Colonic mucosa (tissue), 4 donors: ENCODE results near the gene BUD23. TPM values are rescaled to one million over a fixed set of nuclear protein-coding genes. Genes with fewer than 3 reads are reported as not detected.
A peak's percentile ranks its signal among the peaks of the same experiment; 100 is the strongest.

Experiments used
- DNase-seq: peaks from one replicate; pipeline ENCODE4 v3.0.0-alpha.2; 2020
- H3K27ac ChIP-seq: fragments of 200-600 bp; one replicate; pipeline ENCODE4 v1.8.0; 2021
- H3K27me3 ChIP-seq: fragments of 200-600 bp; one replicate; pipeline ENCODE4 v1.8.0; 2021
- H3K36me3 ChIP-seq: fragments of 200-600 bp; one replicate; pipeline ENCODE4 v1.8.0; 2021
- H3K4me1 ChIP-seq: fragments of 200-600 bp; one replicate; pipeline ENCODE4 v1.8.0; 2021; ENCODE audit warnings: mild to moderate bottlenecking
- H3K4me3 ChIP-seq: fragments of 200-600 bp; one replicate; pipeline ENCODE4 v1.8.0; 2021
- H3K9ac ChIP-seq, 2 donors: one replicate each; pipeline ENCODE4 v1.7.0; 2013; ENCODE audit warnings: control low read depth in 2 of 2, low read depth in 2 of 2, low read length in 2 of 2
- H3K9me3 ChIP-seq: fragments of 200-600 bp; one replicate; pipeline ENCODE4 v1.8.0; 2021
- CTCF ChIP-seq: fragments of 200-600 bp; IDR thresholded peaks from one replicate; pipeline ENCODE4 v1.8.0; 2022; ENCODE audit warnings: antibody characterized with exemption, mild to moderate bottlenecking
- intact Hi-C: fragments of 100-400 bp; cut with DNase I; formaldehyde crosslinking; loops from one replicate; pipeline ENCODE4 v1.14.1; 2022
- total RNA-seq, 2 donors: library from RNA; stranded (reverse); fragmentation: NEBNext Ultra II Directional in 1 of 2; extraction: Animal tissue kit (Norgen Biotek cat#: 25700) in 1 of 2; gene quantifications; one replicate each; pipeline ENCODE4 v1.2.1, GENCODE V29; 2021
- donor health status: healthy.
- donor health status: DM: no; HTN: no; CAD: no.
- donor health status: DM: no; HTN: no; CAD: no.

Gene BUD23
- total RNA-seq, 2 donors from 2014 or later = 46.4 to 79.5 TPM

GRCh38 chr7:73679709-73680108 is 3.7 kb upstream of the BUD23 start:
- Histone ChIP-seq H3K4me1 (peaks cover 13% of the 10 kb centered on the region), H3K27ac (no peak overlapping the region), H3K36me3 (no peaks in the 10 kb centered on the region), H3K9me3 (no peaks in the 10 kb centered on the region), H3K9ac (no peak overlapping the region), H3K27me3 (no peaks in the 10 kb centered on the region), H3K4me3 (no peak overlapping the region)
- intact Hi-C loops = no loop called here
- DNase-seq = no peak
- TF ChIP-seq CTCF = no peak

GRCh38 chr7:73680501-73680900 is 2.9 kb upstream of the BUD23 start:
- intact Hi-C loops = no loop called here
- DNase-seq = no peak
- H3K4me1 ChIP-seq = peaks cover 13% of the 10 kb centered on the region
- H3K27me3 ChIP-seq = no peaks in the 10 kb centered on the region
- no peak overlapping the region for H3K4me3 ChIP-seq
- H3K27ac ChIP-seq = no peak overlapping the region
- H3K36me3 ChIP-seq = no peaks in the 10 kb centered on the region
- TF ChIP-seq CTCF = no peak
- no peaks in the 10 kb centered on the region for H3K9me3 ChIP-seq
- no peak overlapping the region for H3K9ac ChIP-seq

GRCh38 chr7:73681031-73681430 is 2.4 kb upstream of the BUD23 start:
- Histone ChIP-seq H3K27me3 (no peaks in the 10 kb centered on the region), H3K4me1 (peaks cover 13% of the 10 kb centered on the region), H3K27ac (no peak overlapping the region), H3K36me3 (no peaks in the 10 kb centered on the region), H3K9ac (peak overlapping the region in 1 of 2 donors; percentile 34), H3K9me3 (no peaks in the 10 kb centered on the region), H3K4me3 (no peak overlapping the region)
- DNase-seq = no peak
- TF ChIP-seq CTCF = no peak
- intact Hi-C loops = no loop called here

GRCh38 chr7:73682745-73683055 is 697 bp upstream of the BUD23 start:
- Histone ChIP-seq H3K36me3 (peaks cover 4% of the 10 kb centered on the region), H3K9ac (peak overlapping the region; percentile 84 to 90), H3K27me3 (no peaks in the 10 kb centered on the region), H3K27ac (peak overlapping the region; percentile 55), H3K4me3 (peak overlapping the region; percentile 69), H3K4me1 (peaks cover 13% of the 10 kb centered on the region), H3K9me3 (no peaks in the 10 kb centered on the region)
- intact Hi-C loops = no loop called here
- DNase-seq = no peak
- no peak for TF ChIP-seq CTCF

GRCh38 chr7:73683788-73684693 is 644 bp downstream of the BUD23 start:
- Histone ChIP-seq H3K9me3 (no peaks in the 10 kb centered on the region), H3K27ac (peak overlapping the region; percentile 19), H3K4me3 (peak overlapping the region; percentile 69), H3K27me3 (no peaks in the 10 kb centered on the region), H3K9ac (peak overlapping the region; percentile 71 to 87), H3K4me1 (peaks cover 13% of the 10 kb centered on the region), H3K36me3 (peaks cover 4% of the 10 kb centered on the region)
- intact Hi-C loops = no loop called here
- no peak for DNase-seq
- no peak for TF ChIP-seq CTCF
